SKM-1 treated with dmso at 0.1 percent for 144 hours (cell line): ENCODE measurements around the gene GPATCH4.

Source experiments
- DNase-seq: peaks from one replicate; lab custom pipeline; 2025; ENCODE audit not compliant: unreplicated experiment; lab: John Stamatoyannopoulos, UW

Gene GPATCH4

DNA sequence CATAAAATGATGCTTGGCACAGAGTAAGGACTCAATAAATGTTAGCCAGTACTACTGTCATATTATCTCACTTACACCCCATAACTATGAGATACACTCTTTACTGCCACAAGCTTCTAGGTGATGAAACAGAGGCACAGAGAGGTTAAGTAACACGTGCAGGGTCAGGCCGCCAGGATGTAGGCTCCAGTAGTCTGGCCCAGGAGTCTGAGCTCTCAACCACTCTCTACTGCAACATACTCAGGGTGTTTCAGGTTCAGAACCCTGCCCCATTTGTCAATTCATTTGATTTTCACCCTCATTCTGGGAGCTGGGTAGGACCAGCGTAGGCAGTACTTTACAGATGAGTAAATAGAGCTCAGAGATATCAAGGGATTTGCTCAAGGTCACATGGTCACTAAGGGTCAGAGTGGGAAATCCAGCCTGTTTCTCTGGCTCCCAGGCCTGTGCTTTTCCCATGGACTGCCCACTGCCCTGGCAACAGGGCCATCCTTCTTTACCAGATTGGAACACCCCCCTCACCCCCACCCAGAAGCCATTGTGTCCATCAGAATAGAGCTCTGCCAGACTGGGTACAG lies 50.1 kb downstream of the GPATCH4 start:
- DNase-seq: peak; percentile 41

DNA sequence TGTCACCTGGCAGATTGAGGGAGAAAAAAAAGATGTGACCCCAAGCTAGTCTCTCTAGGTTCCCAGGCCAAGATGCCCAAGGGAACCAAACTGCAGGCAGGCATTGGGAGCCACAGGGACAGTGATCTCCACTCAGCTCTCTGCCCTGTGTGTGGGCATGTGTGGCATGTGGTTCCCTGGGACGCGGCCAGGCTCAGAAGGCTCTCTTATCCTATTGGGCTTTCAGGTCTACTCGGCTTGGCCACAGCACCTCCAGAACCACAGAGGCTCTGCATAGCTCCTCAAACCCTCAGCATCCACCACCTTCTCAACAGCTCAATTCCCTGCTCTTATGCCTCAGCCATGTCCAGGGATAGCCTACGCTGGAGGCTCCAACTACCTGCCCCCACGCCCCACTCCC lies 50.9 kb downstream of the GPATCH4 start:
- DNase-seq: no peak

DNA sequence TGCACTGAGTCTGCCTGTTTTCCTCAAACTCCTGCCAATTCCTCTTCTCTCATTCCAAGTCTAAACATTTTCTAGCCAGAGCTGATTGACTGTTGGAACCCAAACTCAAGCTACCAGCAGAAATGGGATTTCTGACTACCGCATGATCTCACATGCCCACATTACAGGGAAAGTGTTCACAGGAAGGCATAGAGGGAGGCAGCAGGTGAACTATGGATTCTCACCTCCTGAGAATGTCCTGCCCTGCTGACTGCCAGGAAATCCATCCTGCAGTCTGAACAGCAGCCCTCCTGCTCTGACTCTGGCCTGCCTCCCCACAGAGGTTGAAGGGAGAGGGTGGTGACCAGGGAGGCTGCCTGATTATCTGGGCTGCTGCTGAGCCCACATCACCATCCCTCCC lies 51.4 kb downstream of the GPATCH4 start:
- no peak for DNase-seq

DNA sequence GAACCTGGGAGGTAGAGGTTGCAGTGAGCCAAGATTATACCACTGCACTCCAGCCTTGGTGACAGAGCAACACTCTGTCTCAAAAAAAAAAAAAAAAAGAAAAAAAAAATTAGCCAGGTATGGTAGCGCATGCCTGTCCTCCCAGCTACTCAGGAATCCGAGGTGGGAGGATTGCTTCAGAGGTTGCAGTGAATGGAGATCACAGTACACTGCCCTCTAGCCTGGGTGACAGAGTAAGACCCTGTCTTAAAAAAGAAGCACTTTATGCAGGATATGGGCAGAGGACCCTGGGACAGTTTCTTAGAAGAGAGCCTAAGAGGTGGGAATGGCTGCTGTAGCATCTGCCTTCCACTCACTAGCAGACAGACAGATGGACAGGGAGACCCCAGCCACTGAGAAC lies 51.9 kb downstream of the GPATCH4 start:
- no peak for DNase-seq

DNA sequence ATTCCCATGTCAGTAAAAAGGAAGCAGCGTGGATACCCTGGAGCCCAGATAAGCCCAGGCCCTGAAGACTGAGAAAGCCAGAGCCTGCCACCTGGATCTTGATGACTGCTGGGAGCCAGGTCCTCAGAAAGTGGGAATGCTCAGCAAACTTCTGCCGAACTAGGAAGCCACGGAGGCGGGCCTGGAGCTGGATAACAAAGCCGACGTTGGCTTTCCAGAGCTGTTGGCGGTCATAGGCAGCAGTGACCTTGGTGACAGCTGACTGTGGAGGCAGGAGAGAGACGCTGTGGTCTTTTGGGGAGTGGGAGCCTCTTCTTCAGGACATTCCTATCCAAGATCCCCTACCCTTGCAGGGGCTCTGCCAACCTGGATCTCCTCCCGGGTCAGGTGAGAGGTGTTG lies 53.3 kb downstream of the GPATCH4 start:
- no peak for DNase-seq

DNA sequence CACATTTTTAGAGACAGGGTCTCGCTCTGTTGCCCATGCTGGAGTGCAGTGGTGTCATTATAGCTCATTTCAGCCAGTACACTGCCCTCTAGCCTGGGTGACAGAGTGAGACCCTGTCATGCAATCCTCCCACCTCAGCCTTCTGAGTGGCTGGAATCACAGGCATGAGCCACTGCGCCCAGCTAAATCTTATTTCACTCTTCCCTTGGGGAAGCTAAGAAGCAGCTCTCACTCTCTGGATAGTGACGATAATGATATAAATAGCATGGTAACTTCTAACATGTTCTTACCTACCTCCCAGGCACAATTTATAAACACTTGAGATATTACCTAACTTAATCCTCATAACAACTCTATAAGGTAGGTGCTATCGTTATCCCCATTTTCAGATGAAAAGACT lies 53.8 kb downstream of the GPATCH4 start:
- DNase-seq: no peak

DNA sequence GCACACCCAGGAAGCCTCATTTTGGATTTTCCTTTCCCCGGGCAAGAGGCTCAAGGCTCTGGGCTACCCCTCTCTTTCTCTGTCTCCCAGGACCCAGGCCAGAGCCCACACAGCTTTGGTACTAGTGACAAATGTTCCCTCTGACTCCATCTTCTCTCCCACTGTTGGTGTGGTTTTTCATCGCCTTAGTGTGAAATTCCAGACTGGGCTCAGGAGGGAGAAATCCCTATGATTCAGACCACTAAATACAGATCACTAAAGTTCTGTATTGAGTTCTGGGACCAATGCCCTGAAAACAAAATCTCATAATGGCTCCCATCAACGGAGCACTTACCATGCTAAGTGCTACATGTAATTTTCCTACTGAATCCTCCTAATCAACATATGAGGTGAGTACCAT lies 55.0 kb downstream of the GPATCH4 start:
- DNase-seq: no peak

DNA sequence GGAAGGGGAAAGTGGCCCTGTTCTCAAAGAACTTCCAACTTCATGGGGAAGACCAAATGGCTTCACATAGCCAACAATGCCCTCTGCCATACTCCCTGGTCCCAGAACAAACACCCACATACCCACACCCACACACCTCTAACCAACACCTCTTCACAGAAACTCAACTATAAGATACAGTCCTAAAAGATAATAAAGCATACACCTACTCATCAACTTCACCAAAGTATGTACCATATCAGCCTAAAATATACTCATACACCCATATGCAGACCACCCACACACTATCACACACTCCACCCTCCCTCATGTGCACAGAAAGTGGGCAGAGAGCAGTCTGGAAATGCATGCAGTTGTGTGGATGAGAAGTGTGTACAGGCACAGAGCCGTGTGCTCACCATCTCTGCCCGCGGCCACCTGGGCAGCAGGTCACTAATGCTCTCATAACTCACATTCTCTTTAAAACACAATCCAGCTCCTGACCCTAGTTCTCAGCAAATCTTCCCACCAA lies 56.6 kb downstream of the GPATCH4 start:
- DNase-seq: no peak
